Dermis blood vessel endothelial cell (primary cell): ENCODE measurements around the gene RAB18. TPM values are rescaled to one million over a fixed set of nuclear protein-coding genes. Genes with fewer than 3 reads are reported as not detected.
A peak's percentile ranks its signal among the peaks of the same experiment; 100 is the strongest.
"Not testable (repeated sequence)": the region's sequence is repeated elsewhere in the genome, so short reads cannot be mapped to it uniquely, and the experiment has no call there.

Source experiments
- DNase-seq: peaks from one replicate; pipeline ENCODE4 v3.0.0; 2010
- total RNA-seq: library from RNA; depleted of rRNA; stranded (reverse); fragments of >200 nt; gene quantifications from 2 replicates; pipeline ENCODE4 v1.2.3, GENCODE V29; 2014

RAB18 gene
- total RNA-seq, result 44.4 and 64.3 TPM in 2 replicates

GRCh38 chr10:27504007-27504807 lies at the start of gene RAB18:
Gene RAB18, plus strand, starts transcription at chr10:27504304. Its CDS starts 66 bp downstream, at chr10:27504370.
- peak; percentile 99 for DNase-seq

- no peak for DNase-seq
These were observed 49.3 kb upstream of the RAB18 start for GRCh38 chr10:27454837-27455236.

- DNase-seq, result no peak
These were observed 46.7 kb upstream of the RAB18 start for GRCh38 chr10:27457261-27457945.

DNA sequence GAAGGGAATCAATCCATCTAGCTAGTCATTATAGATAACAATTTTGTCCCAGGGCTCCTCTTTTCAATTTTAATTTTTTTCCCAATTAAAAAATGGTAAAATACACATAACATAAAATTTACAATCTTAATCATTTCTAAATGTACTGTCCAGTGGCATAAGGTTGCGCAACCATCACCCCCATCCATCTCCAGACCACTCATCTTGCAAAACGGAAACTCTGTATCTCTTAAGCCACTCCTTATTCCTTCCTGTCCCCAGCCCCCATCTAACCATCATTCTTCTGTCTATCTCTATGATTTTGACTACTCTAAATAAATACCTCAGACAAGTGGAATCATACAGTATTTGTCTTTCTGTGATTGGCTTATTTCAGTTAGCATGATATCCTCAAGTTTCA lies 46.1 kb upstream of the RAB18 start:
- no peak for DNase-seq

- DNase-seq, result no peak
These were observed 42.8 kb upstream of the RAB18 start for GRCh38 chr10:27461312-27461711.

GRCh38 chr10:27463961-27464360 lies 40.1 kb upstream of the RAB18 start:
- DNase-seq, result no peak

DNA sequence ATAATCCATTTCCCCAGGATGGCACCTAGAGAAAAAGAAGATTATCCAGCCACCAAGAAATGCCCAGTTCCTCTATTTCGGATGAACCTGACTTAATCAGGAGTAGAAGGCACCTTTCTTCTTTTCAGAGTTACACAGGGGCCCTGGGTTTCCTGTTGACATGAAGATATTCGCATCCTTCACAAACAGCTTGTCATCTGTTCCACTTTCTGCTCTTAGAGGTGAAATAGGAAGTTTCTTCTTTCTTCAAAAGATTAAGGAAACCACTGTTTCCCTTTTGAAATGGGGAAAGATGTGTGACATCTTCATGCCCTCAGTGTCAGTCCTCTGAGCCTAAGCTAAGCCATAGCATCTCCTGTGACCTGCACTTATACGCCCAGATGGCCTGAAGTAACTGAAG lies 39.1 kb upstream of the RAB18 start:
- no peak for DNase-seq

DNA sequence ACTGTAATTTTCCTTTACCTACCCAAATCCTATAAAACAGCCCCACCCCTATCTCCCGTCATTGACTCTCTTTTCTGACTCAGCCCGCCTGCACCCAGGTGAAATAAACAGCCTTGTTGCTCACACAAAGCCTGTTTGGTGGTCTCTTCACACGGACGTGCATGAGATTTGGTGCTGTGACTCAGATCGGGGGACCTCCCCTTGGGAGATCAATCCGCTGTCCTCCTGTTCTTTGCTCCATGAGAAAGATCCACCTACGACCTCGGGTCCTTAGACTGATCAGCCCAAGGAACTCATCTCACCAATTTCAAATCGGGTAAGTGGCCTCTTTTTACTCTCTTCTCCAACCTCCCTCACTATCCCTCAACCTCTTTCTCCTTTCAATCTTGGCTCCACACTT lies 38.5 kb upstream of the RAB18 start:
- not testable (repeated sequence) for DNase-seq

DNA sequence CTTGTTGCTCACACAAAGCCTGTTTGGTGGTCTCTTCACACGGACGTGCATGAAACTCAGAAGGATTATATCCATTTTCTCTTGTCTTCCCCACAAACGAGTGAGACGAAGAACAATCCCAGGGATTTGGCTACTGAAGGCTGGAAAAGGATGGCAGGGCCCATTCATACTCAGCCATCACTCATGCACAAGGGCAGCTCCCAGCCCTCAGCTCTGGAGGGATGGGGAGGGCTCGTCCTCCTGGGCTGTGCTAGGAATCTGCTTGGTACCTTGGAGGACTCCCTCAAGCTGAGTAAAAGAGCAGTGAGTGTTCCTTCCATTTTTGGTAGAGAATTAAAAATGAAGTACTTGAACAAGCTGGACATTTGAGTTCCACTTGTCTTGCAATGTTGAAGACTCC lies 33.2 kb upstream of the RAB18 start:
- DNase-seq, result no peak

GRCh38 chr10:27474741-27475140 lies 29.4 kb upstream of the RAB18 start:
- no peak for DNase-seq

DNA sequence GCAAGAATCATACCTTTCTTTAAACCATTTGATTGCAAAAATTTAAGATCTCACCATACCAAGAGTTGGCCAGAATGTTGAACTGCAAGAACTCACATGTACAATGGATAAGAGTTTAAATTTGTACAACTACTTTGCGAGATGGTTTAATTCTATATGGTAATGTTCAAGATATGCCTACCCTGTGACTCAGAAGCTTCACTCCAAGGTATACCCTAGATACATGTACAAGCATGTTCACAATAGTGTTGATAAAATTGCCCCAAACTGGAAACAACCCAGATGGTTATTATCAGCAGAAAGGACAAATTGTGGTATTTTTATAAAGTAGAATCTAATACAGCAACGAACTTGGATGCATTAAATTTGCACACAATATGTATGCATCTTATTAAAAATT lies 25.1 kb upstream of the RAB18 start:
- DNase-seq, result no peak

GRCh38 chr10:27481486-27481885 lies 22.6 kb upstream of the RAB18 start:
- no peak for DNase-seq

DNA sequence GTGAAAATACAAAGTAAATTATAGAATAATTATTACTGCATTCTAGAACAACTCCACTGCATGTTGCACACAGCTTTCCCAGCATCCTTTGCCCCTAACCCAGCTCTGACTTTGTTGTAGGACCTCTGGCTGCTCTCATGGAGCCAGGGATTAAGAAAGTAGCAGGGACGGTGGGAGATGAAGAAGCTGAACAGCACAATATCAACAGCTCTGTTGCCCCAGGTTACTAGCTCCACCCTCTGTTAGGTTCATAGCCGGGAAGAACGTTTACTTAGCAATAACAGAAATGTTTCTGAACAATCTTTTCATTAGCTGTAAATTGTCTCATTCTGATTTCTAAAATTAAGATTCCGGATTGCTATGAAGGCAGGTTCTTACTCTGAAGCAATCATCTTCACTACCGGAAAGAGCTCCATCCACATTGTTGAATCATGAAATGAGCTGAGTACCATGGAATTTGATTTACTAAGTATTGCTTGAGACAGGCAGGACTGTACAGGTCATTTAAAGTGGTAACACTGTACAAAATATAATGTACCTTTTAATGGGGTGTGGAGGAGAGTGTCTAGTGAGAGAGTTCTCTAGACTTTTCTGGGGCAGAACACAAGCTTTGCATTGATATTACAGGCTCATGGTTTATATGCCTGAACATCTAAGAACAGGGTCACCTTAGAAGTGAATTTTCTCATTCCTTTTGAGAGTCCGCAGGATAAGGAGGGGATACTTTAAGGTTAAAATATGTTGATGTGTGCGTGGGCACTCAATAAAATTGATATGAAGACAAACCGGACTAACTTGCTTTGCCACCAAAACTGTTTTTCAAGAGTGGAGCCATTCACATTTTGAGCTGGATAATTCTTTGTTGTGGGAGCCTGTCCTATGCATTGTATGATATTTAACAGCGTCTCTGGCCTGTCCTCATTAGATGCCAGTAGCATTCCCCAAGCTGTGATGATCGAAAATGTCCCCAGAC lies 20.8 kb upstream of the RAB18 start:
- no peak for DNase-seq

GRCh38 chr10:27485368-27485767 lies 18.7 kb upstream of the RAB18 start:
- DNase-seq, result no peak

- DNase-seq, result no peak
These were observed 18.1 kb upstream of the RAB18 start for GRCh38 chr10:27485986-27486385.

- DNase-seq, result no peak
These were observed 13.3 kb upstream of the RAB18 start for GRCh38 chr10:27490807-27491206.

DNA sequence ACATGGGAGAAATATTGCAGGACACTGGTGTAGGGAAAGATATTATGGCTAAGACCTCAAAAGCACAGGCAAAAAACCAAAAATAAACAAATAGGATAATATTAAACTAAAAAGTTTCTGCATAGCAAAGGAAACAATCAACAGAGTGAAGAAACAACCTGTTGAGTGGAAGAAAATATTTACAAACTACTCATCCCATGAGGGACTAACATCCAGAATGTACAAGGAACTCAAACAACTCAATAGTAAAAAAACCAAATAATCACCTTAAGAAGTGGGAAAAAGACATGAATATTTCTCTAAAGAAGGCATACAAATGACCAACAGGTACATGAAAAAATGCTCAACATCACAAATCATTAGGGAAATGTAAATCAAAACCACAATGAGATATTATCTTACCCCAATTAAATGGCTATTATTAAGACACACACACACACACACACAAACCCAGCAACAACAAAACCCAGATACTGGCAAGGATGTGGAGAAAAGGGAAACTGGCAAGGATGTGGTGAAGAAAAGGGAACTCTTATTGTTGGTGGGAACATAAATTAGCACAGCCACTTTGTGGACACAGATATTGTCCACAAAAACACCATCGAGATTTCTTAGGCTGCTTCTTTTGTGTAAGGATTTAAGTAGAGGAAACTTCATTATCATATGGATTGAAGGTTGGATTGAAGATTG lies 9.8 kb upstream of the RAB18 start:
- DNase-seq, result no peak

DNA sequence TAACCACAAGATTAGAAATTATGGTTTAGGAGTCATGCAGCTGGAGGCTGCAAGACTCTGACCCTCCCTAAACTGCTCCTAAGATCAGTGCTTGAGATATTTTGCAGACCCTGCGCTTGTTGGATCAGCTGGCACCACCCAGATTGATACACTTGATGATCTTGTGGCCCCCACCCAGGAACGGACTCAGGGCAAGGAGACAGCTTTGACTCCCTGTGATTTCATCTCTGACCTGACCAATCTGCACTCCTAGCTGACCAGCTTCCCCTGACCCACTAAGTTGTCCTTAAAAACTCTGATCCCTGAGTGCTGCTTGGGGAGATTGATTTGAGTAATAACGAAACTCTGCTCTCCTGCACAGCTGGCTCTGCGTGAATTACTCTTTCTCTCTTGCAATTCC lies 8.0 kb upstream of the RAB18 start:
- DNase-seq, result no peak

GRCh38 chr10:27500096-27500495 lies 4.0 kb upstream of the RAB18 start:
- DNase-seq, result no peak

DNA sequence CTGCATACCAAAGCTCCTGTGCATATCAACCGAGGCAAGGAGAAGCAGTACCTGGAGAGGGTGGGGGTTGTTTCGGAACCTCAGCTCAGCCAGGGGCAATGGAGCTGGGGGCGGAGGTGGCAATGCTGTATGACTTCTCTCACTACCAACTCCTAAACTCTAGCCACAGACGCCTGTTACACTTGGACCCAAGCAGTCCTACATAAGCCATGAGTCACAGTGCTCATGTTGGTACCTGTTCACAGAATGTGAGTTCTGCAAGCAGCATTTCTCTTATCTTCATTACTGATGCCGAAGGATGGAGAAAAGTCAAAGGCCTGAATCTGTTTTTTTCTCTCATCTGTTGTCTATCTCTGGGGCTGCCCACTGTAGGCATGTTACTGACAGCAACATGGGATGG lies 3.2 kb upstream of the RAB18 start:
- DNase-seq, result no peak

DNA sequence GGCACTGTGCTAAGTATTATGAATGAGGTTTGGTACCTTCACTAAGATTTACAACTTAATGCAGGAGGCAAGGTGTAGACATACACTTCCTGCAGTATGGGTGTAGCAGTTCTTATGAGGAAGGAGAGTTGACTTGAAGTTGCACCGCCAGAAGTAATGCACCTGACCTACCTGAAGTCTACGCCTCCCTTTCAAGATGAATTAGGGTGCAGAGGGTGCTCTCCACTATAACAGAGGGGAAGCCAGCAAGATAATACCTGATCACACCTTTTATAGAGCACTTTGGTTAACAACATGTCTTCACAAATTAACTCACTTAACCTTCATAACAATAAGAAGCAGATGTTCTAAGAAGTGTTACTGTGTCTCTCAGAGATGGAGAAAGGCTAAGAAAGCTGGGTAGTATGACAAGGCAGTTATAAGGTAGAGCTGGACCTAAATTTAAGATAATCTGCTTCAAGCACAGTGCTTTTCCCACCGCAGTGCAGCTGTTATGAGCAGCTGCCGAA lies 552 bp upstream of the RAB18 start:
- DNase-seq, result no peak

GRCh38 chr10:27504808-27505460 lies 830 bp downstream of the RAB18 start:
- peak; percentile 56 for DNase-seq
